ENCODE measurements around the gene FGF4. TPM values are rescaled to one million over a fixed set of nuclear protein-coding genes. Genes with fewer than 3 reads are reported as not detected.

FGF4 gene
- polyA plus RNA-seq, 4 donors: 0.01 to 0.03 TPM; not detected in 2

Other genes with a start within 250 kb of the FGF4 start
- 10 to 100 TPM in 2 of 4 donors, 1 to 10 TPM in 2; 6.2 to 53.8 (median 15.6) TPM for gene CCND1, start 134.2 kb downstream of the FGF4 start, polyA plus RNA-seq
- 10 to 100 TPM; 14.6 to 21.1 (median 17.7) TPM for gene LTO1, start 100.0 kb downstream of the FGF4 start, polyA plus RNA-seq
- 1 to 10 TPM in 1 of 4 donors, under 1 TPM in 1, not detected in 2; 0.37 to 1.7 TPM for gene FGF19, start 71.3 kb downstream of the FGF4 start, polyA plus RNA-seq
- gene FGF3, start 44.1 kb upstream of the FGF4 start, polyA plus RNA-seq: not detected

Measured in small intestine (tissue), 4 donors.